WI38 (cell line): ENCODE results near the gene CACNA2D2.

Source experiments
- H3K4me3 ChIP-seq: 2 replicates; pipeline ENCODE4 v1.5.1; 2011; ENCODE audit warnings: low read depth, mild to moderate bottlenecking, control low read depth, low read length
- CTCF ChIP-seq: IDR thresholded peaks from 2 replicates; pipeline ENCODE4 v1.5.1; 2012; ENCODE audit warnings: low read depth, mild to moderate bottlenecking, control low read depth, low read length

Gene CACNA2D2

GRCh38 chr3:50525191-50525910 is 21.9 kb upstream of the CACNA2D2 start:
- no peak overlapping the region for H3K4me3 ChIP-seq
- TF ChIP-seq CTCF: no peak

GRCh38 chr3:50524746-50525145 is 21.3 kb upstream of the CACNA2D2 start:
- H3K4me3 ChIP-seq: no peak overlapping the region
- no peak for TF ChIP-seq CTCF

- no peak for TF ChIP-seq CTCF
- no peak overlapping the region for H3K4me3 ChIP-seq
These were observed 19.9 kb upstream of the CACNA2D2 start for GRCh38 chr3:50523279-50523811.

GRCh38 chr3:50521572-50521971 is 18.1 kb upstream of the CACNA2D2 start:
- TF ChIP-seq CTCF: no peak

GRCh38 chr3:50520849-50521248 is 17.4 kb upstream of the CACNA2D2 start:
- TF ChIP-seq CTCF: no peak
- H3K4me3 ChIP-seq: no peak overlapping the region

More at GRCh38 chr3:50521572-50521971, 18.1 kb upstream of the CACNA2D2 start:
- no peak overlapping the region for H3K4me3 ChIP-seq

GRCh38 chr3:50519471-50520089 is 16.1 kb upstream of the CACNA2D2 start:
- H3K4me3 ChIP-seq: no peak overlapping the region
- TF ChIP-seq CTCF: peak; percentile 95

- TF ChIP-seq CTCF: no peak
- no peak overlapping the region for H3K4me3 ChIP-seq
These were observed 15.0 kb upstream of the CACNA2D2 start for GRCh38 chr3:50518436-50518835.
